HG03025 (cell line): ENCODE results near the gene AACS.
"Not testable (repeated sequence)": the region's sequence is repeated elsewhere in the genome, so short reads cannot be mapped to it uniquely, and the experiment has no call there.

Experiments used
- ATAC-seq: cut with Tn5 transposase; IDR thresholded peaks from one replicate; pipeline ENCODE4 v1.9.1; 2021; ENCODE audit warnings: mild to moderate bottlenecking, moderate library complexity; ENCODE audit not compliant: unreplicated experiment, low FRiP score

AACS gene

DNA sequence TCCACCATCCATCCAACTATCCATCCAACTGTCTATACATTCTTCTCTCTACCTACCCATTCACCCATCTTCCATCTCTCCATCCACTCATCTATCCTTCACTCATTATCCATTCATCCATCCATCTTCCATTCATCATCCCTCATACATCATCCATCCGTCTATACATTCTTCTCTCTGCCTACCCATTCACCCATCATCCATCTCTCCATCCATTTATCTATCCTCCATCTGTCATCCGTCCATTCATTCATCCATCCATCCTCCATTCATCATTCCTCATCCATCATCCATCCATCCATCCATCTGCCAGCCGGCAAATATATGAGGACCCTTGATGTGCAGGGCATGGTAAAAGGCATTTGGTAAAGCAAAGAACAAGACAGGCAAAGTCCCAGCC, 25.2 kb downstream of the AACS start:
- no peak for ATAC-seq

DNA sequence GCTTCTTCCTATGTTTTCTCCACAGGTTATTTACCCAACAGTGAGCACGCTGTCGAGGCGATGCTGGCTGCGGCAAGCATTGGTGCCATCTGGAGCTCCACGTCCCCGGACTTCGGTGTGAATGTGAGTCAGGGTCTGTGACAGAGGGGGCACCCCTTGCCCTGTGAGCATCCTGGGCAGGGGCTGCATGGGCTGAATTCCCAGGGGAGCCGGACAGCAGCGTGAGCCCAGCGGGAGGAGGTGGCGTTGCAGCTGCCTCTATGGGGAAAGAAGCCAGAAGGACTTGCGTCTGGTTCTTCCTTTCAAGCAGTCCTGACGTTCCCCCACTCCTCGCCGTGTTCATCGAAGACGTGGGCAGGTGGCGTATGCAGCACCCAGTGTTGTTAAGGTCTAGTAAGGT, 26.2 kb downstream of the AACS start:
- ATAC-seq, result no peak

DNA sequence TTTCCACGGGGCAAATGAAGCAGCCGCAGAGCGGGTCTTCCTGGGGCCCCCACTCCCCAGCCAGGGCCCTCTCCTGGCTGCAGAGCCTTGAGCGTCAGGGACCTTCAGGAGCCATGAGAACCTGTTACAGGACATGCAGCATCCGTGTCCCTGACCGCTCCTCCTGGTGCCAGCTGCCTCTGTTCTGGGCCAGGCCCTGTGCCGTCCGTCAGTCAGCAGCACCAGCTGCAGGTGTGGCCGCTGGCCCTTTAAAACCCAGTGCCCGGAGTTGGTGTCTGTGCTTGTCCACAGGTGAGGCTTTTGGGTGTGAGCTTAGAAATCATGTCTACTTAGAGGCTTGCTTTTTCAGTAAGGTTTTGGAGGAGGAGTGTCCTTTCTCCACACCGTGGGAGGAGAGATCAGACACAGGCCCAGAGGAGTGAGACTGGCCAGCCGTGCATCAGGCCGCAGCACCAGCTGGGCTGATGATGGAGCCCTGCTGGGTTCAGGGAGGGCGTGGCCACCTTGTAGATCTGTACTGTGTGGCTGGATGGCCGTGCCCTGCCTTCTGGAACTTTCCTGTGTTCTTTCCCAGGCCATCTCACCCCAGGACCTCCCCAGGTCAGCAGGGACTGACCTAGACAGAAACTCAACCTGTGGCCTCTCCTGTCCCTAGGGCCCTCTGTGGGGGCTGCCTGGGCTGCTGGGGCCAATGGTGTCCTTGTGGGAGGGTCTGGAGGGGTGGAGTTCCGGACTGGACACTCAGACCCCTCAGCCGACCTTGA, 27.1 kb downstream of the AACS start:
- ATAC-seq, result no peak

DNA sequence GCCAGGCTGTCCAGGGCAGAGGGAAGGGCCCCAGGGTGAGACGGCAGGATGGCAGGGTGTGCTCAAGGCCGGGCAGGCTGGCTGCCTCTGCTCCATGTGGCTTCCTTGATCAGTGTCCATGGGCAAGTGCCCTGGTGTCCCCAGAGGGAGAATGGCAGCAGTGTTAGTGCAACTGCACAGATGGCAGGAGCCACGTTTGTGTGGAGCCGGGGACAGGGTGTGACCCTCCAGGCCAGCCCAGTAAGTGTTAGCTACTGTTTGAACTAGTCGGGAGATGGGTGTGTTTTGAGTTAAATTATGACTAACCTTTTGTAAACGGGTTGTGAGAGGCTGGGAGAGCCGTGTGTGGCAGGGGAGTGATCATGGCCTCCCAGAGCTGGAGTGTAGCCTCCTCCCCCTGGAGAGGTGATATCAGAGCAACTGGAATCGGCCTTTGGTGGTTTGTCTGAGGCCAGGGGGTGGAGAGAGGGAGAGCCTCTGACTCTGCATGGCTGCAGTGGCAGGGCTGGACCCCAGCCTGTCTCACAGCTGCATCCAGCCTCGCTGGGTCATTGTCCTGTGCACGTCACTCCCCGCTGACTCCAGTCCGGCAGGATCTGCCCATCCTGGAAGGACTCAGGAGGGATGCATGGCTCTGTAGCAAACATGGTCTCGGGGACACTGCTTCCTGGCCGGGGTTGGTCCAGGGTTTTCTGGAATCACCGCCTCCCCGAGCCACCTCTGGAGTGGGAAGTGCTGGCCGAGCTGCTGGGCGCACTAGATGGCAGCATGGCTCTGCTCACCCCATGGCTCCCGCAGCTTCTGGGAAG, 27.8 kb downstream of the AACS start:
- ATAC-seq, result no peak

DNA sequence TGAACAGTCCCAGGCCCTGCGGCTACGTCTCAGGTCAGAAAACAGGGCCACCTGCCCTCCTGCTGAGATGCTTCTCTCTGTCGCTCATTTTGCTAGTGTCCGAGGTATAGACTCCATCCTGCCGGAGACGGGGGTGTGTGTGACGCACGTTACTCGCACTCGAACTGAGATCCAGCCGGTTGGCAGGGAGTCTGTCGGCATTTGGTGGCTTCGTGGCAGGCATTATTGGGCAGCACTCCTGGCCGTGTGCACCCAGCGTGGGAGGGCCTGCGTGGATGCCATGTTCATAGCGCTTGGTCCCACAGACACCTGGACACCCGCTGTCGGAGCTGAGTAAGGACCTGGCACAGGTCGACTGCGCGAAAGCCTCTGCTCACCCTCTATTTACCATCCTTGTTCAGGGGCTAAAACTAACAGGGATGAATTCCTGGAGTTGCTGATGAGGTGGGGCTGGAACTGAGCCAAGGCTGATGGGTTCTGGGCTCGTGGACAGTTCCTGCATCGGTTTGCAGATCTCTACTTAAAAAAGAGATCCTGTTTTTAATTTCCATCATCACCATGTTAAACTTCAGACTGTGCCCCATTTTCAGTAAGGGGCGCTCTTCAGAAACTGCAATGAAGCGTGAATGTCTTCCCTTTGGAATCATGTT, 28.6 kb downstream of the AACS start:
- no peak for ATAC-seq

DNA sequence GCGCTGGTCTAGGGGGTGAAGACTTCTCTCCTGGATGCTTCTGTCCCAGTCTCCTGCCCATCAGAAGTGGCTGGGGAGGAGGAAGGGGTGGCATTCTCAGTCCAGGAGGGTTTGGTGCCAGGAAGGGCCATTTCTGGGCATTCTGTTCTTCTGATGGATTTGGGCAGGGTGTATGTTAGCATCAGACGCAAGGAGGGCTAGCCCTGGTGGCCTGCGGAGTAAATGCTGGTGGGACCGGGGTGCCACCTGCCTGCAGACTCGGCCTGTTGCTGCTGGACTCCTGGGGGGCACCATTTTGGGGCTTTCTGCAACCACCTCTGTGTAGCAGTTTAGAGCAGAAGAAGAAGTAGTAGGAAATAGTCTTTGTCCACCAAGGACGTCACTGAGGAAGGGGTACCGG, 31.7 kb downstream of the AACS start:
- no peak for ATAC-seq

DNA sequence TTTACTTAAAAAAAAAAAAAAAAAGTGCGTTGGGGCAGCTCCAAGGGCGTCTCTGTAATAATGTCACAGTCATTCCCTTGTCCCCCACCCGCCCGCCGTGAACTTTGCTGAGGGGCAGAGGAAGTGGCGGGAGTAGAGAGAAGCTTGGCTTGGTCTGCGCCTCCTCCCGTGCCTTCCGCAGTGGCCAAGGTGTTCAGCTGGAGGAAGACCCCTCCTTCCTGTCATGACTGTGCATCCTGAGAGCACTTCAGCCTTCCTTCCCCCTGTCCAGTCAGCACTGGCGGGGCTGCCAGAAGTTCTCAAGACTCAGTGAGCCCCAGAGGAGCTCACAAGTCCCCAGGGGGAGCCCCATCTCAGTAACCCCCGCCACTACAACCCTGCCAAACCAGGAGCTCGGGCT, 32.2 kb downstream of the AACS start:
- ATAC-seq, result no peak

DNA sequence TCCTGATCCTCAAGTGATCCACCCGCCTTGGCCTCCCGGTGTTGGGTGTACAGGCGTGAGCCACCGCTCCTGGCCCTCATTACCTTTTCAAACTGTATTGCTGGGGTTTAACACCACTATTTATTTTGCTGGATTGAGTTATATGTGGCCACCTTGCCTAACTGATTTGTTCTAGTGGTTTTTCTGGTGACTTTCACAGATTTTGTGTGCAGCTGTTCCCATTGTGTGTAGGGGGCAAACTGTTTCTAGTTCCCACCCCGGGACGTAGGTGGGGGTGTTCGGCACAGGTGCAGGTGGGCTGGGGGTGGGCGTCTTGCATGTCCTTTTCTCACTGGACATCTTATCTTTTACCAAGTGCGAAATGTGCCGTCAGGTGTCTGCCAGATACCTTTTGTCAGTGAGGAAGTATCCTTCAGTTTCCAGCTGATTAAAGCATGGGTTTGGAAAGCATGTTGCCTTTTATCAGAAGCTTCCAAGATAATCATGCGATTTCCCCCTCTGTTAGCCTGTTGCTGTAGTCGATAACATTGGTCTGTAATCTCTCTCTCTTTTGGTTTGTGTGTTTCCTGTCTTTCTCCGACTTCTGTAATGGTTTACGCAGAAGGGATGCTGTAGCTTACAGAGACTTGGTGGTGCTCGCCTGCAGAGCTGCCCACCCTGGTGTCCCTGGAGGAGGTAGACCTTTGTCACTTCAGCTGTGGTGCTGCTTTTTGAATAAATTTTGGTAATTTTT, 33.6 kb downstream of the AACS start:
- no peak for ATAC-seq

DNA sequence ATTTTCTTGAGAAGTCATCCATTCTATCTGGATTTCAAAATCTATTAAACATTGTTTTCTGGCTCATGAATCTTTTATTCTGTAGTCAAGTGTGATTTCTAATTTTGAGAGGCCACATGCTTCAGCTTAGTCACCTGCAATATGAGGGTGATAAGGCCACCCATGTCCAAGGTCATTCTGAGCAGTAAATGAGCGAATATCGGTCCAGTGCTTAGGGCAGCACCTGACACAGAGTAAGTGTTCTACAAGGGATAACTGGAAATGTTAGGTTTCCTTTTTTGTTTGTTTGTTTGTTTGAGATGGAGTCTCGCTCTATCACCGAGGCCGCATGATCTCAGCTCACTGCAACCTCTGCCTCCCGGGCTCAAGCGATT, 34.2 kb downstream of the AACS start:
- ATAC-seq, result no peak

DNA sequence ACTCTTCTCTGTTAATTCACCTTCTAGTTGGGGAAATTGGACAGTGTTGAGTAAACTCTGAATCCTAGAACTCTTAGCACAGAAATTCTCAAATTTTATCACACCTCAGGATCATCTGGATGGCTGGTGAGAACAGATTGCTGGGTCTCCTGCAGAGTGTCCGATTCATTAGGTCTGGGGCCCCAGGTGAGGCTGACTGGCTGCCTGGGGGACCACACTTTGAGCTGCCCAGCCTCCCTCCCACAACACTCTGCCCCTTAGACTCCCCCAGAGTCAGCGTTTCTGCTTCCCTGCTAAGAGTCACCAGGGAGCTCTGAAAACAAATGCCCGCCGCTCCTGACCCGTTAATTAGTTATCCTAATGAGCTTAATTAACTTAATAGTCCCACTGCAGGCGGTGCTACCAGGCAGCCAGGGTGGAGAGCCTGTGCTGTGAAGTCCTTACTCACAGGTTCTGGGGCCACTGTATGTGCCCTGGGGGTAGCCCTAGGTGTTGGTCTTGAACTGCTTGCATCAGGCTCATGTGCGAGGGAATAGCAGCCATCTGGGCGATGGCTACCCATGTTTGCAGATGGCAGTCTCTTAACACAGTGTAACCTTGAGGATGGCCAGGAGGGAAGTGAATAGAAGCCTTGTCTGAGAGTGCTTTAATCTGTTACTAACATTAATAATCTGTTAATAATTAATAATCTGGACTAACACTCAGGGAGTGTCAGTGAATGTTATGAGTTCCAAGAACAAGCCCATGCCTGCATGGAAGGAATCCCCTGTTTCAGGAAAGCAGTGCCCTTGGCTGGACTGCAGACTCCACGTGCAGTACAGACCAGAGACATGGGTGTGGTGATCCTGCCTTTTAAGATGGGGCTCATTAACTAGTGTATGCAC, 35.6 kb downstream of the AACS start:
- ATAC-seq, result no peak

DNA sequence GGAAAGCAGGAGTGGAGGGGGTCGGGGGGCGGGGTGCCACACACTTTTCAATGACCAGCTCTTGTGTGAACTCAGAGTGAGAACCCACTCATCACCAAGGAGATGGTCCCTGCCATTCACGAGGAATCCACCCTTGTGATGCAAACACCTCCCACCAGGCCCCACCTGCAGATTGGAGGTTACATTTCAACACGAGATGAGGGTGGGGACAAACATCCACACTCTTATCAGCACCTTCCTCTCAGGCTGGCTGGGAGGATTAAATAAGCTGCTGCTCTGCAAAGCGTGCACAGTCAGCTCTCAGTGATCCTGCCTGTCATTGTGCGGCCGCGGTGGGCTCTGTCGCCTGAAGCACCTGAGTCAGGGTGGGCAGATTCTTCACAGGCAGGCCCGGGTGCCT, 39.7 kb downstream of the AACS start:
- ATAC-seq, result no peak

DNA sequence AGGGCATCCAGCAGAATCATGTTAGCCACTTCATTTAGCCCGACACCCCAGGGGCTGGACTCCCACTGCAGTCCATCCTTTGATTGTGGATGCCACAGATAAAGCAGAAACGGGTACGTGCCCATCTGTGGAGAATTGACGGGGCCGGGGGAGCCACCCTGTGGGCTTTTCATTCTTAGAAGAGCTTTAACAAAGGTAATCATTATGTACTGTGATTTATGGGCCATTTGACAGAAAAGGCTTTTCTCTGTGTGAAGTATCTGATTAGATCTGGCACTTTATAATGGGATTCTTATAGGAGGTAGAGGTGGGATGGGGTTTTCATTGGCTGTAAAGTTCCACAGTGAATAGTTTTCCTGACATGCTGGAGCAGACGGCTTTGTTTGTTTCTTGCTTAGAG, 40.4 kb downstream of the AACS start:
- ATAC-seq, result no peak

DNA sequence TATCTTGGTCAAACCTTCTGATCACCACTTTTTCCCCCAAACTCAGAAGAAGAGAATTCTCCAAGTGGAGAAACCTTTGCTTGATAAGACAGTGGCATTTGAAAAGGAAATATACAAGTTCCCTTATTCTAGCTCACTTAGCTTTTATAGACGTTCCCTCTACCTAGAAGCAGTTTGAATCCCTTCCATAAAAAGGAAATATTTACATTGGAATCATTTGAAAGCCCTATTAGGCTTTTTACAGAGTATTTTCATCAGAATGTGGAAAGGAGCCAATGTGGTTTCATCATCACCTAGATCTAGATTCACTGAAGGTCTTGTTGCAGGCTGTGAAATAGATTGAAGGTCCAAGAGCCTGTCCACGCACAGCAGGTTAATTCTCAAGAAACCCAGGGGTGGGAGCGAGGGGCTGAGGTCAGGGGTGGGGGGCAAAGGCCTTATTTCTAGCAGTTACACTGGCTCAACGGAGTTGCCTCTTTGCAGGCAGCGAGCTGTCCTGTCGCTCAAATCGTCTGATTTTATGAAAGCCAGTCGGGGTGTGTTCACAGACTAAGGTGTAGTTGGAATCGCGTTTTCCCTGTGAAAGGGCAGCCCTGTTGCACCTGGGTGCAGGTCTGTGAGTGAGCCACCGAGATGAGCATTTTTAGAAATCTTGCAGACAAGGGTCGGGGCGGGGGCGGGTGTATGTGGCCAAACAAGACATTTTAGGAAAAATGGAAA, 45.6 kb downstream of the AACS start:
- no peak for ATAC-seq

DNA sequence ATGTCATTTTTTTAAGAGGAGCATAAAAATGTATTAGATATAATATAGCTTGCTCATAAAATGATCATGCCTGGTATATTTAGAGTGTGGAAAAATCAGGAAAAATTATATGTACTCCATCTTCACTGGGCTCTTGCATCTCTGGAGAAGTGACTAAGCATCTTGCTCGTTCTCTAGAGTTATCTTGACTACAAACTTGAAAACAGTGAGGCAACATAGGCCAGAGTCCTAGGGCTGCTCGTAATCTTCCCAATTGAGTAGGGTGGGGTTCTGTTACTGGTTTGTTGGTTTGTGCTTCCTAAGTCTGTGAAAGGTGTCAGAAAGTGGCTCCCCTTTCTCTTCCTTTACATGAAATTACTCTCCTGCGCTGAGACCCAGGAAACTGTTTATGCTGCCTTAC, 46.2 kb downstream of the AACS start:
- ATAC-seq, result no peak

DNA sequence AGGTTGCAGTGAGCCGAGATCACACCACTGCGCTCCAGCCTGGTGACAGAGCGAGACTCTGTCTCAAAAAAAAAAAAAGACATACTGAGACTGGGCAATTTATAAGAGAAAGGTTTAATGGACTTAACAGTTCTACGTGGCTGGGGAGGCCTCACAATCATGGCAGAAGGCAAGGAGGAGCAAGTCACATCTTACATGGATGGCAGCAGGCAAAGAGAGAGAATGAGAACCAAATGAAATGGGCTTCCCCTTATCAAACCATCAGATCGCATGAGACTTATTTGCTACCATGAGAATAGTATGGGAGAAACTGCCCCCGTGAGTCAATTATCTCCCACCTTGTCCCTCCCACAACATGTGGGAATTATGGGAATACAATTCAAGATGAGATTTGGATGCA, 47.4 kb downstream of the AACS start:
- not testable (repeated sequence) for ATAC-seq

DNA sequence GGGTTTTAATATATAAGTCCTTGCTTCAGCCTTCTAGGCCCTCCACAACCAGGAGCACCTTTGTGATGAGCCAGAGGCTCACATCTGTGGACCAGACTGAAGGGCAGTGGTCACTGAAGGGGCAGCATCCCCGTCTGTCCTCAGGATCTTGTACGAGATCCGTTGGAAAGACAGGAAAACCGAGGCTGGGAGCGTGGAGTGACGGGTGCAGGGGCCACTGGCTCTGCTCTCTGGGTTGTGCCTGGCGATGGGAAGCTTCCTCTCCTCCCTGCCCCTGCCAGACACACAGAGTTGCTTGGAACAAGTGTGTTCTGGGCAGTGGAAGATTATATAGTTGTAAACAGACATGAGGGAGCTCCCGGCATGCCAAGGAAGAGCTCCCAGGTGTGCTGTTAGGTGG, 48.0 kb downstream of the AACS start:
- ATAC-seq, result no peak

DNA sequence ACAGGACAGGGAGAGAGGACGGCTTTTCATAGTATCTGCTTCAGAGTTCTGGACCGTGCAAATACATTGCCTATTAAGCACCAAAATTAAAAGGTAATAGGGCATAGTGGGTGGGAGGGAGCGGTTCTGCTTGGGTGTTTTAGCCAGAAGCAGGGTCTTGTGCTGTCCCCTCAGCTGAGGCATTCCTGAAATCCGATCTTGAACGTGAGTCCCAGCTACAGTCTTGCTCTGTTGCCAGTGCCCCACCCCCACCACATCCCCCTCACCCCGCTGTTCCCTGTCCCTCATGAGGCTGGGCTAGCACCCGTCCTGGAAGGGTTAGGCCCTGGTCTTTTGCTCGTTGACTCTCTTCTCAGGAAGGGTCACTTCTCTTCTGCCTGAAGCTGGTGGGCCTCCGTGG, 48.6 kb downstream of the AACS start:
- no peak for ATAC-seq

DNA sequence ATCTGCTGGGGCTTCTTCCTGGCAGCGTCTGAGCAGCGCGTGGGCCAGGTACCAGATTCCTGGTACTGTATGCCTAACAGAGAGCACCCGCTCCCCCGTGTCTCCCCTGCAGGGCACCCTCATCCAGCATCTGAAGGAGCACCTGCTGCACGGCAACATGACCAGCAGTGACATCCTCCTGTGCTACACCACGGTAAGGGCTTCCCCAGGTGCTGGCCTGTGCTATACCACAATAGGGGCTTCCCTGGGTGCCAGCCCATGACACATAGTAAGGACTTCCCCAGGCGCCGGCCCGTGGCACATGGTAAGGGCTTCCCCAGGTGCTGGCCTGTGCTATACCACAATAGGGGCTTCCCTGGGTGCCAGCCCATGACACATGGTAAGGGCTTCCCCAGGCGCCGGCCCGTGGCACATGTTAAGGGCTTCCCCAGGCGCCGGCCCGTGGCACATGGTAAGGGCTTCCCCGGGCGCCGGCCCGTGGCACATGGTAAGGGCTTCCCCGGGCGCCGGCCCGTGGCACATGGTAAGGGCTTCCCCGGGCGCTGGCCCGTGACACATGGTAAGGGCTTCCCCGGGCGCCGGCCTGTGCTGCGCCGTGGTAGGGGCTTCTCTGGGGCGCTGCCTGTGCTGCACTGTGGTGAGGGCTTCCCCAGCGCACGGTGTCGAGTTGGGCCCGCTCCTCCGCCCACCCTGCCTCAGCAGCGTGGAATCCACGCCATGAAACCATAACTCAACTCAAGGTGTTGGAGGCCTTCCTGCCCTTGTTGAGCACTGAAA, 49.3 kb downstream of the AACS start:
- no peak for ATAC-seq

DNA sequence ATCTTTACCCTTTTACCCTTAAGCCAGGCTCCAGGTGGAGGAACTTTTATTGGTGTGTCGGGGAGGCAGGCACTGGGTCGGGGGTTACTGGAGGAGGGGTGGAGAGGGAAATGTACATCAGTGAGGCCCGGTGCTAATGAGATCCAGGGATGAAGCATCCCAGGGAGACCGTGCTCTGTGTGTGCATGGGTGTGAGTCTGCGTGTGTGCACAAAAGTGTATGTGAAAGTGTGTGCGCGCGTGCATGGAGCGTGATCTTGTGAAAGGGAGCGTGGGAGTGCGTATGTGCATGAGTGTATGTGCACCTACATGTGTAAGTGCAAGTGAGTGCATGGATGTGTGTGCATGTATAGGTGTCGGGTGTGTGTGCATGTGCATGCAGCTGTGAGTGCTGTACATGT, 55.3 kb downstream of the AACS start:
- ATAC-seq, result no peak
